GM18868 (cell line): Measurements from ENCODE around the gene COBL.

Source experiments
- ATAC-seq: cut with Tn5 transposase; IDR thresholded peaks from one replicate; pipeline ENCODE4 v1.9.1; 2021; ENCODE audit warnings: mild to moderate bottlenecking, moderate library complexity; ENCODE audit not compliant: unreplicated experiment

COBL gene

GRCh38 chr7:51306761-51307160, 9.8 kb downstream of the COBL start:
- ATAC-seq = no peak

- no peak for ATAC-seq
Measured at GRCh38 chr7:51304729-51305128, 11.9 kb downstream of the COBL start.

- no peak for ATAC-seq
Measured at GRCh38 chr7:51303142-51303525, 13.5 kb downstream of the COBL start.

GRCh38 chr7:51301806-51302205, 14.8 kb downstream of the COBL start:
- no peak for ATAC-seq

- no peak for ATAC-seq
Measured at GRCh38 chr7:51300762-51301674, 15.6 kb downstream of the COBL start.

GRCh38 chr7:51299391-51300133, 17.0 kb downstream of the COBL start:
- ATAC-seq = no peak

- ATAC-seq = no peak
Measured at GRCh38 chr7:51298912-51299311, 17.7 kb downstream of the COBL start.

- ATAC-seq = no peak
Measured at GRCh38 chr7:51297986-51298385, 18.6 kb downstream of the COBL start.

GRCh38 chr7:51295440-51296245, 21.0 kb downstream of the COBL start:
- no peak for ATAC-seq

- no peak for ATAC-seq
Measured at GRCh38 chr7:51292596-51292995, 24.0 kb downstream of the COBL start.

- no peak for ATAC-seq
Measured at GRCh38 chr7:51290702-51291540, 25.7 kb downstream of the COBL start.

GRCh38 chr7:51290304-51290637, 26.3 kb downstream of the COBL start:
- no peak for ATAC-seq

- no peak for ATAC-seq
Measured at GRCh38 chr7:51289623-51290303, 26.8 kb downstream of the COBL start.

GRCh38 chr7:51288896-51289622, 27.6 kb downstream of the COBL start:
- ATAC-seq = no peak

GRCh38 chr7:51286401-51286800, 30.2 kb downstream of the COBL start:
- no peak for ATAC-seq

- ATAC-seq = no peak
Measured at GRCh38 chr7:51280156-51280555, 36.5 kb downstream of the COBL start.

- ATAC-seq = no peak
Measured at GRCh38 chr7:51279391-51280023, 37.1 kb downstream of the COBL start.

GRCh38 chr7:51278797-51279196, 37.8 kb downstream of the COBL start:
- ATAC-seq = no peak

GRCh38 chr7:51276967-51277366, 39.6 kb downstream of the COBL start:
- ATAC-seq = no peak
